Suprapubic skin (tissue), 4 donors: ENCODE results near the gene ANK3. TPM values are rescaled to one million over a fixed set of nuclear protein-coding genes. Genes with fewer than 3 reads are reported as not detected.

Experiments
- DNase-seq, 2 donors: peaks; one replicate each; pipeline ENCODE4 v3.0.0-alpha.2; 2019; ENCODE audit warnings: low spot score in 2 of 2
- H3K27ac ChIP-seq: fragments of 200-600 bp; sonication (generic); one replicate; pipeline ENCODE4 v1.5.1; 2019
- H3K27me3 ChIP-seq: fragments of 200-600 bp; sonication (generic); one replicate; pipeline ENCODE4 v1.5.1; 2019
- H3K36me3 ChIP-seq: fragments of 200-600 bp; sonication (generic); one replicate; pipeline ENCODE4 v1.5.1; 2019
- H3K4me1 ChIP-seq: fragments of 200-600 bp; sonication (generic); one replicate; pipeline ENCODE4 v1.5.1; 2019
- H3K4me3 ChIP-seq: fragments of 200-600 bp; sonication (generic); one replicate; pipeline ENCODE4 v1.5.1; 2019; ENCODE audit warnings: mild to moderate bottlenecking
- H3K9me3 ChIP-seq: fragments of 200-600 bp; sonication (generic); one replicate; pipeline ENCODE4 v1.5.1; 2019
- EP300 ChIP-seq: sonication (generic); formaldehyde crosslinking; IDR thresholded peaks from one replicate; pipeline ENCODE4 v1.6.1; 2017; ENCODE audit warnings: antibody characterized with exemption
- POLR2A ChIP-seq, 2 donors: fragments of 450-650 bp; IDR thresholded peaks; one replicate each; pipeline ENCODE4 v1.6.1; 2017; ENCODE audit warnings: antibody characterized with exemption in 2 of 2, mild to moderate bottlenecking in 2 of 2, moderate library complexity in 2 of 2
- POLR2AphosphoS5 ChIP-seq, 3 donors: sonication (generic); formaldehyde crosslinking; IDR thresholded peaks; one replicate each; pipeline ENCODE4 v1.6.1; 2017; ENCODE audit warnings: antibody characterized with exemption in 3 of 3
- WGBS: methylation state at CpG from one replicate; pipeline ENCODE4 v1.1.5; 2018; 5-methylcytosine and 5-hydroxymethylcytosine counted together
- total RNA-seq, 4 donors: library from RNA; depleted of rRNA; stranded (reverse); fragments of >200 nt; gene quantifications; one replicate each; pipeline ENCODE4 v1.1.0, GENCODE V29; 2016
- TF ChIP-seq, protein P1 (sequence below), 2 donors: fragments of 200-600 bp in 1 of 2; fragments of 450-650 bp in 1 of 2; sonication (generic) in 1 of 2; IDR thresholded peaks; one replicate each; pipeline ENCODE4 v1.5.1; 2016 to 2019; ENCODE audit warnings: antibody characterized with exemption in 2 of 2, mild to moderate bottlenecking in 1 of 2, moderate library complexity in 1 of 2

ANK3 gene
- total RNA-seq, 4 donors from 2014 or later: 89.1 to 191 (median 112) TPM

- peaks cover 19% of the 10 kb centered on the region for H3K4me1 ChIP-seq
- H3K27me3 ChIP-seq: no peaks in the 10 kb centered on the region
- TF ChIP-seq POLR2A (IDR thresholded peaks at IDR 0.05): no peak
- TF ChIP-seq EP300: no peak
- TF ChIP-seq POLR2AphosphoS5 (IDR thresholded peaks at IDR 0.05): no peak
- TF ChIP-seq, protein P1, sequence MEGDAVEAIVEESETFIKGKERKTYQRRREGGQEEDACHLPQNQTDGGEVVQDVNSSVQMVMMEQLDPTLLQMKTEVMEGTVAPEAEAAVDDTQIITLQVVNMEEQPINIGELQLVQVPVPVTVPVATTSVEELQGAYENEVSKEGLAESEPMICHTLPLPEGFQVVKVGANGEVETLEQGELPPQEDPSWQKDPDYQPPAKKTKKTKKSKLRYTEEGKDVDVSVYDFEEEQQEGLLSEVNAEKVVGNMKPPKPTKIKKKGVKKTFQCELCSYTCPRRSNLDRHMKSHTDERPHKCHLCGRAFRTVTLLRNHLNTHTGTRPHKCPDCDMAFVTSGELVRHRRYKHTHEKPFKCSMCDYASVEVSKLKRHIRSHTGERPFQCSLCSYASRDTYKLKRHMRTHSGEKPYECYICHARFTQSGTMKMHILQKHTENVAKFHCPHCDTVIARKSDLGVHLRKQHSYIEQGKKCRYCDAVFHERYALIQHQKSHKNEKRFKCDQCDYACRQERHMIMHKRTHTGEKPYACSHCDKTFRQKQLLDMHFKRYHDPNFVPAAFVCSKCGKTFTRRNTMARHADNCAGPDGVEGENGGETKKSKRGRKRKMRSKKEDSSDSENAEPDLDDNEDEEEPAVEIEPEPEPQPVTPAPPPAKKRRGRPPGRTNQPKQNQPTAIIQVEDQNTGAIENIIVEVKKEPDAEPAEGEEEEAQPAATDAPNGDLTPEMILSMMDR (IDR thresholded peaks at IDR 0.05): no peak
- H3K9me3 ChIP-seq: no peaks in the 10 kb centered on the region
- H3K27ac ChIP-seq: no peak overlapping the region
- no peak overlapping the region for H3K4me3 ChIP-seq
- no peaks in the 10 kb centered on the region for H3K36me3 ChIP-seq
- DNase-seq: no peak
These were observed 150.9 kb downstream of the ANK3 start for GRCh38 chr10:60238759-60239100.

DNA sequence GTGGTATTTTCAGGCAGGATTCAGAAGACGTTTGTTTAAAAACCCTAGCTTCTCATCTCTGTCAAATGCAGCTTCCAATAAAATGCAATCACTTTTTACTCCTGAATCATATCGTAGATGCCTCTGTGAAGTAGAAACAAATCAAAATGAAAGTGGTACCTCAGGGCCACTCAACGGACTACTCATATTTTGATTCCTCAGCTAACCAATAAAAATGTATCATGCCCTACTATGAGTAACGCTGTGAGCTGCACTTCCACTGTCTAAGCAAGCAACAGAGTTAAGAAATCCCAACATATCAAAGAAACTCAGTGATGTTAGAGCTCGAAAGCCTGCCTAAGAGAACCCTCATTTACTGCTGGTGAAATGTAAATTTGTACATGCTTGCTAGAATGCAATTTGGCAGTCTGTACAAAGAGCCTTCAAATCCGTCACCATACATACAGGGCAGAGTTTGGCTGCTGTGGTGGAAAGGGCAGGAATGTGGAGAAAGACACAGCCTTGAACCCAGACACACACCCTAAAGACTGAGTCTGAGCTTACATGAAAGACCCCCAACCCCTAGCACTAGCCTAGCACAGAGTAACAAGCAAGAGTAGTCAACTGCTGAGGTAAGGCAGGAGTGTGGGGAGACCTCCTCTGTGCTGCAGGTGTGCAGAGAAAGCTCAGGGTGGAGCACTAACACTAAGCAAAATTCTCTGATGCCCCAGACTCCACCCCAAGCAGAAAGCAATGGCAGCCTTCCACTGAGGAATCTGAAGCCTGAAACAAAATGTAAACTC lies 151.5 kb downstream of the ANK3 start:
- Histone ChIP-seq H3K36me3 (no peaks in the 10 kb centered on the region), H3K27me3 (no peaks in the 10 kb centered on the region), H3K9me3 (no peaks in the 10 kb centered on the region), H3K4me3 (no peak overlapping the region), H3K27ac (no peak overlapping the region), H3K4me1 (peaks cover 19% of the 10 kb centered on the region)
- DNase-seq: no peak
- WGBS: 66% methylated on average over 6 of the region's 6 CpGs
- no peak for TF ChIP-seq POLR2A (IDR thresholded peaks at IDR 0.05)
- TF ChIP-seq, protein P1 (IDR thresholded peaks at IDR 0.05): no peak

DNA sequence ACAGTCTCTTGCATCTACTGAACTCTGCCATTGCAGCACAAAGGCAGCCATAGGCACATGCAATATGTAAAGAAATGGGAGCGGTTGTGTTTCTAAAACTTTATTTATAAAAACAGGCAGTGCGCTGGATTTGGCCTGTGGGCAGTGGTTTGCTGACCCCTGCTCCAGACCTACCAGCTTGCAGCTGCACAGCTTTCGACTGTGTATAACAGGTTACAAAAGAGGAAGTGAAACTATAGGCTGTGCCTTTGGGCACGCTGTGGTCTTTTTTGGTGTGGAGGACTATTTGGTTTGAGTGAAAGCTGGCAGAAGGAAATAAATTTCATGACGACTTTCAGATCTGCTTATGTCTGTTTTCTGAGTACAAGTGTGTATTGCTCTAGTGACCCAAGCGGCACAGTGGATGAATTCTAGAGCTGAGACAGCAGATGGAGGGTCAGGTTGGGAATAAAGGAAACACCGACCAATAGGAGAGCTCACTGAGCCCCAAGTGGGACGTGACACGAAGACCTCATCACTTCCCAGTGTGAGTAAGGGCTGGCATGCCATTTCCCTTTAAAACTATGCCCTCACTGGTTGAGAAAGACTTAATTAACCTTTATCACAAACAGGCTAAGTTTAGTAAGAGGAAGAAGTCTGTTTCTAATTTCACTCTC lies 152.7 kb downstream of the ANK3 start:
- WGBS: 63% methylated on average over 9 of the region's 9 CpGs
- DNase-seq: no peak
- H3K27ac ChIP-seq: no peak overlapping the region

GRCh38 chr10:60235001-60235400 lies 154.7 kb downstream of the ANK3 start:
- DNase-seq: no peak
- TF ChIP-seq, protein P1 (IDR thresholded peaks at IDR 0.05): no peak
- TF ChIP-seq POLR2A (IDR thresholded peaks at IDR 0.05): no peak
- no peak for TF ChIP-seq POLR2AphosphoS5 (IDR thresholded peaks at IDR 0.05)
- no peak for TF ChIP-seq EP300
- Histone ChIP-seq H3K27me3 (no peaks in the 10 kb centered on the region), H3K36me3 (no peaks in the 10 kb centered on the region), H3K9me3 (no peaks in the 10 kb centered on the region), H3K4me3 (no peak overlapping the region), H3K4me1 (peaks cover 19% of the 10 kb centered on the region), H3K27ac (no peak overlapping the region)
- 33% methylated on average over 1 of the region's 1 CpG for WGBS

More for the DNA sequence above, 152.7 kb downstream of the ANK3 start:
- Histone ChIP-seq H3K9me3 (no peaks in the 10 kb centered on the region), H3K4me3 (no peak overlapping the region), H3K4me1 (peaks cover 19% of the 10 kb centered on the region), H3K36me3 (no peaks in the 10 kb centered on the region), H3K27me3 (no peaks in the 10 kb centered on the region)
- TF ChIP-seq, protein P1 (IDR thresholded peaks at IDR 0.05): no peak
- TF ChIP-seq EP300: no peak
- TF ChIP-seq POLR2A (IDR thresholded peaks at IDR 0.05): no peak
- TF ChIP-seq POLR2AphosphoS5 (IDR thresholded peaks at IDR 0.05): no peak

DNA sequence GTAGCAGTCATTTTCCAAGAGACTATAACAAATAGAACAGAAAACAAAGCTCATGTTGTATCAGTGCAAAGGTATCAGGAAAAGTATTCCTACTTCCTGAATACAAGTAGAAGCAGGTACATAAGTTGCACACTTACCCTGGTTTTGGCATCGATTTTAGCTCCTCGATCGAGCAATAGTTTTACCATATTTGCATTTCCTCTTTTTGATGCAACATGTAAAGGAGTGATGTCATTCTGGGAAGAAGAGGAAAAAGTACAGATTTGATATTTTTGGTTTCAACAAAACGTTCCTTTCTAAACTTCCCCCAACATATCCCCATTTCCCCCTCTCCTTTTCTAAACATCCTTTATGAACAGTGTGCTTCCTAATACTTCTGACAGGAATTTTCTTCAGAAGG lies 155.1 kb downstream of the ANK3 start:
- DNase-seq: no peak
- no peaks in the 10 kb centered on the region for H3K27me3 ChIP-seq
- WGBS: 42% methylated on average over 4 of the region's 4 CpGs
- H3K27ac ChIP-seq: no peak overlapping the region
- no peak overlapping the region for H3K4me3 ChIP-seq
- no peaks in the 10 kb centered on the region for H3K9me3 ChIP-seq
- TF ChIP-seq EP300 (no peak), POLR2A (IDR thresholded peaks at IDR 0.05) (no peak), POLR2AphosphoS5 (IDR thresholded peaks at IDR 0.05) (no peak)
- TF ChIP-seq, protein P1 (IDR thresholded peaks at IDR 0.05): no peak
- peaks cover 19% of the 10 kb centered on the region for H3K4me1 ChIP-seq
- H3K36me3 ChIP-seq: no peaks in the 10 kb centered on the region
